Breast epithelium (tissue), 4 donors: ENCODE data around the gene DYRK1B. TPM values are rescaled to one million over a fixed set of nuclear protein-coding genes. Genes with fewer than 3 reads are reported as not detected.

Source experiments
- DNase-seq, 2 donors: peaks; one replicate each; pipeline ENCODE4 v3.0.0-alpha.2; 2019; ENCODE audit warnings: low spot score in 2 of 2
- H3K27ac ChIP-seq, 2 donors: fragments of 200-600 bp; sonication (generic) in 1 of 2; one replicate each; pipeline ENCODE4 v1.5.1; 2016 to 2019; ENCODE audit warnings: mild to moderate bottlenecking in 1 of 2
- H3K27me3 ChIP-seq, 2 donors: fragments of 200-600 bp; sonication (generic) in 1 of 2; one replicate each; pipeline versions ENCODE4 v1.5.1 to v1.6.0; 2017 to 2019; ENCODE audit warnings: control low read depth in 1 of 2, mild to moderate bottlenecking in 1 of 2
- H3K36me3 ChIP-seq: fragments of 200-600 bp; one replicate; pipeline ENCODE4 v1.5.1; 2019
- H3K4me1 ChIP-seq, 2 donors: fragments of 200-600 bp; sonication (generic); one replicate each; pipeline ENCODE4 v1.5.1; 2016 to 2019; ENCODE audit warnings: control low read depth in 1 of 2
- H3K4me3 ChIP-seq, 3 donors: fragments of 200-600 bp; sonication (generic); 1 replicate in 2 of 3; 2 replicates in 1 of 3; pipeline ENCODE4 v1.5.1; 2016 to 2019; ENCODE audit warnings: mild to moderate bottlenecking in 3 of 3, moderate library complexity in 2 of 3
- H3K9me3 ChIP-seq, 2 donors: fragments of 200-600 bp; sonication (generic) in 1 of 2; one replicate each; pipeline ENCODE4 v1.5.1; 2016 to 2019; ENCODE audit warnings: control low read depth in 1 of 2
- CTCF ChIP-seq, 3 donors: fragments of 450-650 bp; IDR thresholded peaks; one replicate each; pipeline ENCODE4 v1.5.1; 2016 to 2017; ENCODE audit warnings: antibody characterized with exemption in 3 of 3, mild to moderate bottlenecking in 3 of 3, moderate library complexity in 3 of 3
- POLR2A ChIP-seq: fragments of 450-650 bp; IDR thresholded peaks from one replicate; pipeline ENCODE4 v1.6.1; 2016; ENCODE audit warnings: antibody characterized with exemption, mild to moderate bottlenecking, moderate library complexity
- POLR2AphosphoS5 ChIP-seq, 3 donors: sonication (generic); formaldehyde crosslinking; IDR thresholded peaks; one replicate each; pipeline ENCODE4 v1.6.1; 2017; ENCODE audit warnings: antibody characterized with exemption in 3 of 3
- intact Hi-C: fragments of 100-400 bp; cut with DNase I; formaldehyde crosslinking; loops from one replicate; pipeline ENCODE4 v1.15.1; 2023; ENCODE audit warnings: low total_unique reads
- total RNA-seq, 3 donors: library from RNA; depleted of rRNA; stranded (reverse); fragments of >200 nt; gene quantifications; one replicate each; pipeline ENCODE4 v1.1.0, GENCODE V29; 2016

DYRK1B gene
- total RNA-seq, 3 donors from 2014 or later = 6.2 to 12.1 (median 7.0) TPM

GRCh38 chr19:39846678-39847486 is 12.9 kb upstream of the DYRK1B start:
- TF ChIP-seq POLR2AphosphoS5 (IDR thresholded peaks at IDR 0.05) (no peak), CTCF (IDR thresholded peaks at IDR 0.05) (no peak), POLR2A (no peak)
- Histone ChIP-seq H3K27me3 (no peaks in the 10 kb centered on the region), H3K36me3 (no peaks in the 10 kb centered on the region), H3K27ac (peak overlapping the region; percentile 87), H3K9me3 (no peaks in the 10 kb centered on the region), H3K4me3 (peak overlapping the region; percentile 78 to 92 (median 83)), H3K4me1 (peaks cover 7 to 12% of the 10 kb centered on the region in 2 donors)
- DNase-seq = no peak
- intact Hi-C loops = loop anchor here (5.0 kb wide), 1 partner anchor 125 kb away; the partner anchor contains the start of gene PSMC4

- Histone ChIP-seq H3K4me3 (peak within 1 kb of the TSS; percentile 78 to 92 (median 83)), H3K27ac (peak within 1 kb of the TSS; percentile 87), H3K36me3 (no peaks in the 10 kb centered on the region), H3K9me3 (no peaks in the 10 kb centered on the region), H3K4me1 (peaks cover 7 to 12% of the 10 kb centered on the region in 2 donors), H3K27me3 (no peaks in the 10 kb centered on the region)
- peak; percentile 90 to 96 for DNase-seq
- intact Hi-C loops = loop anchor here (5.0 kb wide), 1 partner anchor 126 kb away; the partner anchor contains the start of gene PSMC4
- TF ChIP-seq POLR2AphosphoS5 (IDR thresholded peaks at IDR 0.05) = peak in 2 of 3 donors; percentile 21 to 81
- TF ChIP-seq POLR2A = peak; percentile 38
- no peak for TF ChIP-seq CTCF (IDR thresholded peaks at IDR 0.05)
These were observed 12.1 kb upstream of the DYRK1B start, which contains the start of gene FBL for GRCh38 chr19:39845933-39846677. Gene FBL (minus strand): TSS chr19:39846379. CDS start chr19:39846300, 79 bp downstream.

- no peaks in the 10 kb centered on the region for H3K36me3 ChIP-seq
- H3K27ac ChIP-seq = peak overlapping the region; percentile 87
- H3K4me3 ChIP-seq = peak overlapping the region; percentile 78 to 92 (median 83)
- DNase-seq = no peak
- H3K27me3 ChIP-seq = no peaks in the 10 kb centered on the region
- no peaks in the 10 kb centered on the region for H3K9me3 ChIP-seq
- intact Hi-C loops = loop anchor here (5.0 kb wide), 1 partner anchor 127 kb away; the partner anchor contains the start of gene PSMC4
- no peak for TF ChIP-seq POLR2A
- no peak for TF ChIP-seq CTCF (IDR thresholded peaks at IDR 0.05)
- TF ChIP-seq POLR2AphosphoS5 (IDR thresholded peaks at IDR 0.05) = no peak
- H3K4me1 ChIP-seq = peaks cover 7 to 12% of the 10 kb centered on the region in 2 donors
These were observed 11.6 kb upstream of the DYRK1B start for GRCh38 chr19:39845584-39845932.

GRCh38 chr19:39845172-39845571 is 11.2 kb upstream of the DYRK1B start:
- TF ChIP-seq POLR2AphosphoS5 (IDR thresholded peaks at IDR 0.05) = no peak
- DNase-seq = no peak
- H3K27me3 ChIP-seq = no peaks in the 10 kb centered on the region
- H3K4me1 ChIP-seq = peaks cover 7 to 12% of the 10 kb centered on the region in 2 donors
- H3K9me3 ChIP-seq = no peaks in the 10 kb centered on the region
- peak overlapping the region; percentile 78 to 92 (median 83) for H3K4me3 ChIP-seq
- H3K36me3 ChIP-seq = no peaks in the 10 kb centered on the region
- intact Hi-C loops = loop anchor here (5.0 kb wide), 1 partner anchor 127 kb away; the partner anchor contains the start of gene PSMC4
- H3K27ac ChIP-seq = peak overlapping the region in 1 of 2 donors; percentile 87

GRCh38 chr19:39843919-39844793 is 10.2 kb upstream of the DYRK1B start:
- intact Hi-C loops = no loop called here
- Histone ChIP-seq H3K9me3 (no peaks in the 10 kb centered on the region), H3K36me3 (no peaks in the 10 kb centered on the region), H3K27me3 (no peaks in the 10 kb centered on the region), H3K4me1 (peaks cover 7 to 12% of the 10 kb centered on the region in 2 donors), H3K27ac (no peak overlapping the region), H3K4me3 (no peak overlapping the region)
- peak; percentile 38 to 54 (median 51) for TF ChIP-seq CTCF (IDR thresholded peaks at IDR 0.05)
- TF ChIP-seq POLR2AphosphoS5 (IDR thresholded peaks at IDR 0.05) = no peak
- DNase-seq = no peak
